Hepatocyte (in vitro differentiated cells): ENCODE data around the gene ERAP2. TPM values are rescaled to one million over a fixed set of nuclear protein-coding genes. Genes with fewer than 3 reads are reported as not detected.

Experiments used
- DNase-seq: peaks from one replicate; pipeline ENCODE4 v3.0.0-alpha.2; 2016; ENCODE audit warnings: low spot score
- H2AFZ ChIP-seq: fragments of 200-600 bp; sonication (generic); 2 replicates; pipeline ENCODE4 v1.6.0; 2016; ENCODE audit warnings: antibody characterized with exemption, mild to moderate bottlenecking
- H3K27ac ChIP-seq: fragments of 200-600 bp; sonication (generic); 2 replicates; pipeline ENCODE4 v1.5.1; 2016; ENCODE audit warnings: mild to moderate bottlenecking
- H3K27me3 ChIP-seq: fragments of 200-600 bp; sonication (generic); 2 replicates; pipeline ENCODE4 v1.6.1; 2016
- H3K36me3 ChIP-seq: fragments of 200-600 bp; sonication (generic); replicated peaks from 2 replicates; pipeline ENCODE4 v1.5.1; 2016; ENCODE audit warnings: low read depth; ENCODE audit not compliant: insufficient read depth
- H3K4me1 ChIP-seq: fragments of 200-600 bp; sonication (generic); 2 replicates; pipeline ENCODE4 v1.5.1; 2016; ENCODE audit warnings: mild to moderate bottlenecking, moderate library complexity; ENCODE audit not compliant: insufficient read depth
- H3K4me2 ChIP-seq: fragments of 200-600 bp; sonication (generic); 2 replicates; pipeline ENCODE4 v1.6.0; 2016
- H3K4me3 ChIP-seq: fragments of 200-600 bp; sonication (generic); 2 replicates; pipeline ENCODE4 v1.5.1; 2016; ENCODE audit warnings: mild to moderate bottlenecking
- H3K79me2 ChIP-seq: fragments of 200-600 bp; sonication (generic); 2 replicates; pipeline ENCODE4 v1.6.0; 2017; ENCODE audit warnings: mild to moderate bottlenecking
- H3K9me2 ChIP-seq: fragments of 200-600 bp; sonication (generic); replicated peaks from 2 replicates; pipeline ENCODE4 v1.6.0; 2017; ENCODE audit warnings: mild to moderate bottlenecking; ENCODE audit not compliant: insufficient read depth
- H3K9me3 ChIP-seq: fragments of 200-600 bp; sonication (generic); 2 replicates; pipeline ENCODE4 v1.5.1; 2016; ENCODE audit warnings: low read depth, mild to moderate bottlenecking
- H4K20me1 ChIP-seq: fragments of 200-600 bp; sonication (generic); 2 replicates; pipeline ENCODE4 v1.6.0; 2016; ENCODE audit warnings: mild to moderate bottlenecking; ENCODE audit not compliant: insufficient read depth, poor library complexity, severe bottlenecking
- CTCF ChIP-seq: fragments of 200-600 bp; sonication (generic); IDR thresholded peaks from 2 replicates; pipeline ENCODE4 v1.5.1; 2016; ENCODE audit warnings: antibody characterized with exemption, mild to moderate bottlenecking; ENCODE audit not compliant: poor library complexity
- EZH2 ChIP-seq: fragments of 200-600 bp; sonication (generic); IDR thresholded peaks from 2 replicates; pipeline ENCODE4 v1.6.1; 2016; ENCODE audit warnings: antibody characterized with exemption, mild to moderate bottlenecking, borderline replicate concordance
- EZH2phosphoT487 ChIP-seq: fragments of 200-600 bp; sonication (generic); IDR thresholded peaks from one replicate; pipeline ENCODE4 v1.6.1; 2018; ENCODE audit warnings: antibody characterized with exemption, mild to moderate bottlenecking, low read depth, moderate library complexity; ENCODE audit not compliant: unreplicated experiment, severe bottlenecking
- WGBS: methylation state at CpG from one replicate; pipeline ENCODE4 v1.1.6; 2016; ENCODE audit warnings: low lambda C conversion rate; ENCODE audit errors: missing lambda C conversion rate; 5-methylcytosine and 5-hydroxymethylcytosine counted together
- polyA plus RNA-seq: library from polyadenylated mRNA; unstranded; fragments of >200 nt; fragmentation: Nextera tagmentation; extraction: Ambion mirVana; gene quantifications from 2 replicates; pipeline ENCODE4 v1.2.1, GENCODE V29; 2016
- total RNA-seq: library from RNA; depleted of rRNA; stranded (reverse); fragments of >200 nt; gene quantifications from 2 replicates; pipeline ENCODE4 v1.2.3, GENCODE V29; 2014

ERAP2 gene
- total and polyA plus RNA-seq, 2 experiments from 2014 or later = 0.87 to 1.5 TPM

- no peaks in the 10 kb centered on the region for H3K27me3 ChIP-seq
- H3K9me3 ChIP-seq = no peaks in the 10 kb centered on the region
- peaks cover 4% of the 10 kb centered on the region for H3K4me1 ChIP-seq
- no peaks in the 10 kb centered on the region for H3K9me2 ChIP-seq
- H3K4me2 ChIP-seq = no peak overlapping the region
- no peak for DNase-seq
- H3K27ac ChIP-seq = no peak overlapping the region
- no peaks in the 10 kb centered on the region for H3K36me3 ChIP-seq
- WGBS = 95% methylated on average over 4 of the region's 4 CpGs
- no peak overlapping the region for H3K4me3 ChIP-seq
- H3K79me2 ChIP-seq = no peaks in the 10 kb centered on the region
- H4K20me1 ChIP-seq = no peaks in the 10 kb centered on the region
- H2AFZ ChIP-seq = no peak overlapping the region
- TF ChIP-seq CTCF = no peak
- TF ChIP-seq EZH2 = no peak
- no peak for TF ChIP-seq EZH2phosphoT487
Measured at GRCh38 chr5:96880444-96881164, 4.3 kb downstream of the ERAP2 start.

- Histone ChIP-seq H3K27me3 (no peaks in the 10 kb centered on the region), H2AFZ (no peak overlapping the region), H3K79me2 (no peaks in the 10 kb centered on the region), H3K4me1 (peaks cover 3% of the 10 kb centered on the region), H3K4me3 (no peak overlapping the region), H3K9me3 (no peaks in the 10 kb centered on the region), H3K9me2 (no peaks in the 10 kb centered on the region), H3K27ac (peak overlapping the region; percentile 31), H3K36me3 (no peaks in the 10 kb centered on the region), H3K4me2 (no peak overlapping the region), H4K20me1 (no peaks in the 10 kb centered on the region)
- WGBS = 47% methylated on average over 2 of the region's 2 CpGs
- DNase-seq = peak; percentile 56
- no peak for TF ChIP-seq EZH2phosphoT487
- TF ChIP-seq EZH2 = no peak
- TF ChIP-seq CTCF = no peak
Measured at GRCh38 chr5:96881511-96882115, 5.3 kb downstream of the ERAP2 start.

- no peak overlapping the region for H3K27ac ChIP-seq
- no peak overlapping the region for H2AFZ ChIP-seq
- H3K36me3 ChIP-seq = no peaks in the 10 kb centered on the region
- H3K4me3 ChIP-seq = no peak overlapping the region
- no peaks in the 10 kb centered on the region for H3K4me1 ChIP-seq
- no peaks in the 10 kb centered on the region for H4K20me1 ChIP-seq
- 84% methylated on average over 3 of the region's 3 CpGs for WGBS
- H3K9me3 ChIP-seq = no peaks in the 10 kb centered on the region
- no peaks in the 10 kb centered on the region for H3K27me3 ChIP-seq
- H3K9me2 ChIP-seq = no peaks in the 10 kb centered on the region
- H3K79me2 ChIP-seq = no peaks in the 10 kb centered on the region
- no peak for DNase-seq
- no peak overlapping the region for H3K4me2 ChIP-seq
- TF ChIP-seq EZH2 (no peak), EZH2phosphoT487 (no peak), CTCF (no peak)
Measured at GRCh38 chr5:96883871-96884270, 7.6 kb downstream of the ERAP2 start.
